MM.1S (cell line): ENCODE measurements around the gene INPP5D.

Experiments
- DNase-seq: peaks from one replicate; pipeline ENCODE4 v3.0.0-alpha.2; 2015
- H2AFZ ChIP-seq: fragments of 300-600 bp; sonication (generic); 2 replicates; pipeline ENCODE4 v1.6.0; 2016; ENCODE audit warnings: antibody characterized with exemption, low read length
- H3F3A ChIP-seq: fragments of 300-600 bp; sonication (generic); 2 replicates; pipeline ENCODE4 v1.6.1; 2016; ENCODE audit warnings: mild to moderate bottlenecking, antibody characterized with exemption, low read length, moderate library complexity, mixed read lengths; ENCODE audit not compliant: insufficient read depth
- H3K27ac ChIP-seq: fragments of 300-600 bp; sonication (generic); 2 replicates; pipeline ENCODE4 v1.5.1; 2016; ENCODE audit warnings: mild to moderate bottlenecking, low read length
- H3K27me3 ChIP-seq: fragments of 300-600 bp; sonication (generic); replicated peaks from 2 replicates; pipeline ENCODE4 v1.6.0; 2016; ENCODE audit warnings: low read length; ENCODE audit not compliant: insufficient read depth
- H3K36me3 ChIP-seq: fragments of 300-600 bp; sonication (generic); replicated peaks from 2 replicates; pipeline ENCODE4 v1.6.1; 2016; ENCODE audit warnings: mild to moderate bottlenecking, low read length, mixed read lengths; ENCODE audit not compliant: insufficient read depth
- H3K4me1 ChIP-seq: fragments of 300-600 bp; sonication (generic); 2 replicates; pipeline ENCODE4 v1.6.1; 2016; ENCODE audit warnings: low read length, mixed read lengths
- H3K4me2 ChIP-seq: fragments of 300-600 bp; sonication (generic); 2 replicates; pipeline ENCODE4 v1.6.0; 2016; ENCODE audit warnings: low read depth, low read length
- H3K4me3 ChIP-seq: fragments of 300-600 bp; sonication (generic); 2 replicates; pipeline ENCODE4 v1.5.1; 2016; ENCODE audit warnings: low read length, mixed read lengths
- H3K79me2 ChIP-seq: fragments of 300-600 bp; sonication (generic); 2 replicates; pipeline ENCODE4 v1.6.1; 2016; ENCODE audit warnings: mixed run types, low read length, mixed read lengths
- H3K9ac ChIP-seq: fragments of 300-600 bp; sonication (generic); 2 replicates; pipeline ENCODE4 v1.6.1; 2016; ENCODE audit warnings: low read length, mixed read lengths
- H3K9me2 ChIP-seq: fragments of 300-600 bp; sonication (generic); replicated peaks from 2 replicates; pipeline ENCODE4 v1.6.1; 2016; ENCODE audit warnings: mild to moderate bottlenecking, low read length, mixed read lengths; ENCODE audit not compliant: insufficient read depth
- H3K9me3 ChIP-seq: fragments of 300-600 bp; sonication (generic); replicated peaks from 2 replicates; pipeline ENCODE4 v1.6.1; 2016; ENCODE audit warnings: mild to moderate bottlenecking, low read length, mixed read lengths; ENCODE audit not compliant: insufficient read depth
- H4K20me1 ChIP-seq: fragments of 300-600 bp; sonication (generic); 2 replicates; pipeline ENCODE4 v1.6.1; 2016; ENCODE audit warnings: mild to moderate bottlenecking, low read length, moderate library complexity, mixed read lengths; ENCODE audit not compliant: insufficient read depth
- CTCF ChIP-seq: fragments of 300-600 bp; sonication (generic); IDR thresholded peaks from 2 replicates; pipeline ENCODE4 v1.5.1; 2016; ENCODE audit warnings: antibody characterized with exemption, low read length, mixed read lengths
- EZH2 ChIP-seq: fragments of 300-600 bp; sonication (generic); optimal IDR thresholded peaks from 2 replicates; pipeline ENCODE3; 2017; ENCODE audit warnings: low read depth, mild to moderate bottlenecking, antibody characterized with exemption, low read length, mixed read lengths
- EZH2phosphoT487 ChIP-seq: fragments of 300-600 bp; sonication (generic); IDR thresholded peaks from 2 replicates; pipeline ENCODE4 v1.6.1; 2018; ENCODE audit warnings: antibody characterized with exemption, low read length

INPP5D gene

GRCh38 chr2:233065954-233066470 is 5.9 kb downstream of the INPP5D start:
- no peak for DNase-seq

GRCh38 chr2:233068762-233069418 is 8.7 kb downstream of the INPP5D start:
- H3K36me3 ChIP-seq, result peaks cover 5% of the 10 kb centered on the region
- H3K79me2 ChIP-seq, result peaks cover 78% of the 10 kb centered on the region
- no peak overlapping the region for H2AFZ ChIP-seq
- no peak overlapping the region for H3K9ac ChIP-seq
- no peaks in the 10 kb centered on the region for H3F3A ChIP-seq
- no peaks in the 10 kb centered on the region for H3K27me3 ChIP-seq
- H3K9me2 ChIP-seq, result no peaks in the 10 kb centered on the region
- no peak overlapping the region for H3K4me2 ChIP-seq
- TF ChIP-seq CTCF, result no peak
- TF ChIP-seq EZH2, result no peak
- TF ChIP-seq EZH2phosphoT487, result no peak
- no peaks in the 10 kb centered on the region for H3K9me3 ChIP-seq
- peaks cover 5% of the 10 kb centered on the region; the same call in 1 of the 2 replicates for H3K4me1 ChIP-seq
- no peaks in the 10 kb centered on the region for H4K20me1 ChIP-seq
- H3K4me3 ChIP-seq, result no peak overlapping the region
- no peak for DNase-seq
- no peak overlapping the region for H3K27ac ChIP-seq

More at GRCh38 chr2:233065954-233066470, 5.9 kb downstream of the INPP5D start:
- Histone ChIP-seq H4K20me1 (no peaks in the 10 kb centered on the region), H3K4me2 (no peak overlapping the region), H3K79me2 (peaks cover 86% of the 10 kb centered on the region), H3K36me3 (peaks cover 3% of the 10 kb centered on the region), H3K27me3 (no peaks in the 10 kb centered on the region), H3K4me1 (peaks cover 17% of the 10 kb centered on the region), H3K9ac (no peak overlapping the region), H3K27ac (no peak overlapping the region), H3K4me3 (no peak overlapping the region), H3K9me2 (no peaks in the 10 kb centered on the region), H2AFZ (no peak overlapping the region), H3K9me3 (no peaks in the 10 kb centered on the region), H3F3A (peaks cover 4% of the 10 kb centered on the region; the same call in 1 of the 2 replicates)
- TF ChIP-seq CTCF (no peak), EZH2phosphoT487 (no peak), EZH2 (no peak)

DNA sequence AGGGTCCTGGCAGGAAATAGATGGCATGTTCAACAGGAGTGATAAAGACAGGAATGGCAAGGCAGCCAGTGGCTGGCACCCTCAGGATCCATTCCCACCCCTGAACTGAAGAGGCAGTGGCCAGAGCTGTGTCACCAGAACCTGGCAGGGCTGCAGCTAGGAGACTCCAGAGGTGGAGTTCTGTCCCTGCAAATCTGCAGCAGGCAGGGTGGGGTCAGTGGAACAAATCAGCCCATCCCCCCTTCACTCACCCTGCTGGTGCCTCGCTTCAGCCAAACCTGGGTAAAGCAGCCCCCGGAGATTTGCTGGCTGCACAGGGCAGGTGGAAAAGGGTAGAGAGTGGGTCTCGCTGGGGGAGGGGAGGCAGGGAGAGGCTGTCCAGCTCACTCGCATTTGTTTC is 12.7 kb downstream of the INPP5D start:
- 0 out of 2 replicates have a peak, but pooled peaks cover 2% of the 10 kb centered on the region for H3K36me3 ChIP-seq
- H2AFZ ChIP-seq, result no peak overlapping the region
- H3K4me1 ChIP-seq, result peaks cover 23% of the 10 kb centered on the region
- no peak overlapping the region for H3K4me2 ChIP-seq
- H3K4me3 ChIP-seq, result no peak overlapping the region
- no peaks in the 10 kb centered on the region for H4K20me1 ChIP-seq
- TF ChIP-seq CTCF, result no peak
- TF ChIP-seq EZH2, result no peak
- no peak for TF ChIP-seq EZH2phosphoT487
- H3K27me3 ChIP-seq, result no peaks in the 10 kb centered on the region
- H3K27ac ChIP-seq, result no peak overlapping the region
- no peak overlapping the region for H3K9ac ChIP-seq
- DNase-seq, result no peak
- H3K79me2 ChIP-seq, result peaks cover 73% of the 10 kb centered on the region
- no peaks in the 10 kb centered on the region for H3K9me3 ChIP-seq
- H3F3A ChIP-seq, result peaks cover 11% of the 10 kb centered on the region; the same call in 1 of the 2 replicates
- H3K9me2 ChIP-seq, result no peaks in the 10 kb centered on the region
